Fibroblast of skin of scalp (primary cell): ENCODE data around the gene GINS3.

Source experiments
- DNase-seq: peaks from one replicate; pipeline ENCODE4 v3.0.0-alpha.2; 2013

The GINS3 gene

DNA sequence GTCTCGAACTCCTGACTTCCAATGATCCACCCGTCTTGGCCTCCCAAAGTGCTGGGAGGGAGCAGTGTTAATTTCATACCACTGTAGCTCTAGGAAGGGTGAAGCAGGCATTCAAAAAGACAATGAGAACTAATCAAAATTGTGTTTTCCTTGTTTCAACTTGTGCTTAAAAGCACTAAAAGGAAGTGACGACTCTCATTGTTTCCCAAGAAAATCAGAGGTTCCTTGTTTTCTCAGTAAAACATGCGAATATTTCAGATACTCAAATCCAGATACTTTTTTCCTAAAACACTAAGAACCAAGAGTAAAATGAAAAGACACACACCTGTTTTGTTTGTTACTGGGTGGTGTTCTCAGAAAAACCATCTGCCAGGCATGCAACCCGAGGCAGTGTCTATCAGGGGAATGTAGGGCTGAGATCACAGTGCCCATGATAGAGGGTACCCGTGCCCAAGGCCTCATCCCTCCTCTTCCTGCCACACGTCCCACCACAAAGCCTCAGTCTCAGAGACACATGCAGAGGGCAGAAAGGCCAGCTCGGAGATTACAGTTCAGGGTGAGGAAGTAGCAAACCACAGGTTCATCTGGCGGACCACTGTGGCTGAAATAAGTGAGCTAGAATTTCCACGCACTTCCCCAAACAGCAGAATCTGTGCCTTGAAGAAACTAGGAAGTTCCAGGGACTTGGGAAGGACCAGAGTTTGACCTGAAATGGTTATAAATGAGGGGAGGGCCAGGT, 33.7 kb downstream of the GINS3 start:
- no peak for DNase-seq

DNA sequence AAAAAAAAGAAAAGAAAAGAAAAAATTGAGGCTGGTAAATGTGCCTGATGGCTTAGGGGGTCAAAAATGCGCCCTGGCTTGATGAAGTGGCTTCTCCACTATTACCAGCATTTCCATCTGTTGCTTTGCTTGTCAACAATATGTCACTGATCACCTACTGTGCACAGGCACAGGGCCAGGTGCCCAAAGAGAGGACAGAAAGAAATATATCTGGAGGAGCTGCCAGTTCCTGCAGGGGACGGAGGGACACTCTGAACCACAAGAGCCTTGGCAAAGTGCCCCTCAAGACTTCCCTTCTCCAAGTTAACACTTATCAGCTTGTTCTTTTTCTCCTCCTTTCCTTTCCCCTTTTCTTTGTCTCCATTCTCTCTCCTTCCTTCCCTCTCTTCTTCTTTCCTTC, 34.7 kb downstream of the GINS3 start:
- no peak for DNase-seq

DNA sequence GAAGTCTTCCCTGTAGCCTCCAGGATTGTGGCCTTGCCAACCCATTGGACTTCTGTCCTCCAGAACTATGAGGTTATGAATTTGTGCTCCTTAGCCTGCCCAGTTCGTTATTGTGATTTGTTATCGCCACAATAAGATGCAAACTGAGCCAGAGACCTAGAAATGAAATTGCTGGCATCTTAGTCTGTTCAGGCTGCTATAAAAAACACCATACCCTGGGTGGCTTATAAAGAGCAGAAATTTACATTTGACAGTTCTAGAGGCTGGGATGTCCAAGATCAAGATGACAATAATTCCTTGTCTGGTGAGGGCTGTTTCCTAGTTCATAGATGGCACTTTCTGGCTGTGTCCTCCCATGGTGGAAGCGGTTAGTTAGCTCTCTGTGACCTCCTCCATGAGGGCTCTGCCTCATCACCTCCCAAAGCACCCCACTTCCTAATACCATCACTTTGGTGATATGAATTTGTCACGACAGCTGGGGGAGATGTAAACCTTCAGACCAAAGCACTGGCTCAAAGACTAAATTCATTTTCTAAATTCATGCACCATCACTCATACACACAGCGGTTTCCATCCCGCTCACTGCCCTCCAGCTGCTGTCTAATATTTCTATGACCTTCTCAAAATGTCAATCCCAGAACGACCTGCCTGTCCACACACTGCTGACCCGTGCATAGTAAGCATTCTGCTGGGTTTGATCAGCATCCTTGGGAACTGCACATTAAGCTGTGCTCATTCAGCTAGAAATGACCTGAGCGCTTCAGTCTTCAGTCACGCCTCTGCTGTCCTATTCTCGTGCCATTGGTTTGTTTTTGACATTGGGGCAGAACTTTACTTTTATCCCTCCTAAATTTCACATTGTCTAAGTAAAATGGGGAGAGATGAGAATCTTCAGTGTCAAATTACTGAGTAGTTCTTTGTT, 36.6 kb downstream of the GINS3 start:
- DNase-seq = no peak

- DNase-seq = no peak
These were observed 38.4 kb downstream of the GINS3 start for GRCh38 chr16:58430718-58431117.

- no peak for DNase-seq
These were observed 41.3 kb downstream of the GINS3 start for GRCh38 chr16:58433569-58433951.

GRCh38 chr16:58435779-58436178, 43.5 kb downstream of the GINS3 start:
- no peak for DNase-seq

- no peak for DNase-seq
These were observed 47.9 kb downstream of the GINS3 start for GRCh38 chr16:58440131-58440530.

- no peak for DNase-seq
These were observed 50.3 kb downstream of the GINS3 start for GRCh38 chr16:58442547-58442946.

GRCh38 chr16:58443783-58444182, 51.5 kb downstream of the GINS3 start:
- no peak for DNase-seq

DNA sequence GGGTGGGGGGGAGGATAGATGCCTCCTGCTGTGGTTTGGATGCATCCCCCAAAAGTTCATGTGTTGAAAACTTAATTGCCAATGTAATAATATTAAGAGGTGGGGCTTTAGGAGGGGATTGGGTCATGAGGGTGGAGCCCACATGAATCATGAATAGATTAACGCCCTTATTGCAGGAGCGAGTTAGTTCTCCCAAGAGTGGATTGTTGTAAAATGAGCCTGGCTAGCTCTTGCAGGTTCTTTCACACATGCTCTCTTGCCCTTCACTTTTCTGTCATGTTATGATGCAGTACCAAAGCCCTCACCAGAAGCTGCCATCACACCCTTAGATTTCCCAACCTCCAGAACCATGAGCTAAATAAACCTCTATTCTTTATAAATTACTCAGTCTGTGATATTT, 52.0 kb downstream of the GINS3 start:
- no peak for DNase-seq

DNA sequence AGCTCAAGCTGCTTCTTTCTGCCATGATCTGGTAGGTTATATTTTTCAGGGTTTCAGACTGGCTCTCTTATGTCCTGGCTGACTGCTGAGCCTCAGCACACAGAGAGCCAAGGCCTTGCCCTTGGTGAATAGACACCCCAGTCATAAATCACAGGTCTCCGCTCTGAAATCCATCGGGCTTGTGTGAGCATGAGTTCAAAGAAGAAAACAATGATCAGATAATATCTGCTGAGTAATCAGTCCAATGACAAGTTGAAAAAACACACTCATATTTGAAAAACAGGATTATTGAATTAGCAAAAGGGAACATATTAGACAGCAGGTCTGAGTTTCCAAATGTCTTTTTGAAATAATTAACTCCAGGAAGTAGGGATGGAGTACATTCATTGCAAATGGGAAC, 56.6 kb downstream of the GINS3 start:
- DNase-seq = no peak

DNA sequence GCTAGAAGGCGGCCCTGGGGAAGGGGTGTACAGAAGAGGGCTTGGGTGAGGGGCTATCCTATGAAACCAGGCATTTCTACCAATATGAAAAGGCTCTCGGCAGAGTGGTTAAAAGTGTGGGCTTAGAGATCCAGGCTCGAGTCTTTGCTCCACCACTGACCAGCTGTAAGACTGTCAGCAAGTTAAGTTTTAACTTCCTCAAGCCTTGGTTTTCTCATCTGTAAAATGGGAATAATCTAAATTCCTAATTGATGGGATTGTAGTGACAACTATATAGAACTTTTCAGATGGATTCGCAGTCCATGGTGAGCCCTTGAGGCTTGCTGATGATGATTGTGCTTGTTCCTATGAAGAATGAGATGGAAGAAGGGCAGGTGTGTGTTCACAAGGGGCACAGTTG, 57.0 kb downstream of the GINS3 start:
- DNase-seq = no peak

DNA sequence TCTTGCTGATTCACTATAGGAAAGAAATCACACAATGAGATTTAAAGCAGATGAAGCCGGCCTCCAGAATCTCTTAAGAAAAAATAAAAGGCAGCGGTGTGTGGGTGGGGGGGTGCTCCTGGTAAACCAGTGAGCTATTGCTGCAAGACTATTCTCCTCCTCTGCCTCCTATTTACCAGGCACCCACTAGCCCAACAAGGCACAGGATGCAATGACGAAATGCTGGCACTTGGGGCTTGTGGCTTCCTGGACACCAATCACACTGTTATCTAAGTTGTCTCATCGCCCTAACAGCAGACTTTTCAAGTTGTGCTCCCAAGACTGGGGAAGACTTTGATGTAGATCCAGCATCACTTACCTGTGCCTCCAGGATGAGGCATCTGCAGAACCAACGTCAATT, 57.5 kb downstream of the GINS3 start:
- DNase-seq = no peak

- DNase-seq = no peak
These were observed 58.3 kb downstream of the GINS3 start for GRCh38 chr16:58450590-58450989.

- no peak for DNase-seq
These were observed 59.0 kb downstream of the GINS3 start for GRCh38 chr16:58451265-58451689.

DNA sequence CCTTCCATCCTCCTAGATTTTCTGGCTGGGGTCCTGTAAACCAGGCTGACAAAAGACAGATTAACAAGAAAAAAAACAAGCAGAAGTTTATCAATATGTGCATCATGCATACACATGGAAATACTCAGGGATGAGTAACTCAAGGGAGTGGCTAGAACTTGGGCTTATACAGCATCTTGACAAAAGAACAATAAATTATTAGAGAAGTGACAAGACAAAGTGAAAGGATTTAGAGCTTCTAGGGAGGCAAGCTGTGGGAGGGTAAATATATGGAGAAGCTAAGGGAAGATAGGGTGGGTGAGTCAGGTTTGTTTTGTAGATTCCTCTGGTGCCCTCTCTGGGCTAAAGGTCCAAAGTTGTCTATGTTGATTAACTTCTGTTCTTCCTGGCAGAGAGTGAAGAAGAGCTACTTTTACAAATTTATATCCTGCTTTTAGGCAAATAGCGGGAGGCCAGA, 59.7 kb downstream of the GINS3 start:
- no peak for DNase-seq

DNA sequence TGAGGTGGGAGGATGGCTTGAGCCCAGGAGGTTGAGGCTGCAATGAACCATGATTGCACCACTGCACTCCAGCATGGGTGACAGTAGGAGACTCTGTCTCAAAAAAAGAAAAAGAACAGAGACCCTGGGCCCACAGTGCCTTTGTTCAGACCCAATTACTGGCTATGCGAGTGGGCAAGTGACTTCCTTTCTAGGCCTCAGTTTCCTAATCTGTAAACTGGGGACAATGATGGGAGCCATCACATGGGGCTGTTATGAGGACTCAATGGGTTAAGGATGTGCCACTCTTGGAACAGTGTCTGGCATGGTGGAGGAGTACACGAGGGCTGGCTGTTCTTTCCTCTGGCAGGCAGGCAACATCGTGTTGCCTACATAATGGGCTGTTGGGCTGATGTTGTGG, 60.4 kb downstream of the GINS3 start:
- no peak for DNase-seq

- no peak for DNase-seq
These were observed 61.9 kb downstream of the GINS3 start for GRCh38 chr16:58454178-58454577.

- DNase-seq = no peak
These were observed 62.6 kb downstream of the GINS3 start for GRCh38 chr16:58454856-58455255.
